Ramos (cell line): ENCODE measurements around the gene CLASP2.

ENCODE experiments used
- in situ Hi-C: fragments of 300-500 bp; cut with MboI; formaldehyde crosslinking; loops from one replicate; pipeline ENCODE4 v1.14.3; 2022; ENCODE audit warnings: low sequenced_read_pairs; ENCODE audit not compliant: unreplicated experiment

Gene CLASP2

GRCh38 chr3:33644582-33644981 is 73.5 kb downstream of the CLASP2 start:
- in situ Hi-C loops = no loop called here

GRCh38 chr3:33642806-33643205 is 75.2 kb downstream of the CLASP2 start:
- in situ Hi-C loops = no loop called here

GRCh38 chr3:33639889-33640288 is 78.2 kb downstream of the CLASP2 start:
- in situ Hi-C loops = loop anchor here (5.0 kb wide), 1 partner anchor 147 kb away; no protein-coding TSS in a partner anchor

- in situ Hi-C loops = loop anchor here (5.0 kb wide), 1 partner anchor 150 kb away; no protein-coding TSS in a partner anchor
Measured at GRCh38 chr3:33637482-33637881, 80.6 kb downstream of the CLASP2 start.

GRCh38 chr3:33636125-33636850 is 81.8 kb downstream of the CLASP2 start:
- in situ Hi-C loops = loop anchor here (5.0 kb wide), 1 partner anchor 151 kb away; no protein-coding TSS in a partner anchor

GRCh38 chr3:33634262-33634661 is 83.8 kb downstream of the CLASP2 start:
- in situ Hi-C loops = no loop called here

- in situ Hi-C loops = no loop called here
Measured at GRCh38 chr3:33629219-33629618, 88.8 kb downstream of the CLASP2 start.

GRCh38 chr3:33624756-33625155 is 93.3 kb downstream of the CLASP2 start:
- in situ Hi-C loops = no loop called here

GRCh38 chr3:33613041-33613440 is 105.0 kb downstream of the CLASP2 start:
- in situ Hi-C loops = no loop called here

GRCh38 chr3:33612607-33613006 is 105.4 kb downstream of the CLASP2 start:
- in situ Hi-C loops = no loop called here

- in situ Hi-C loops = no loop called here
Measured at GRCh38 chr3:33602829-33603228, 115.2 kb downstream of the CLASP2 start.

GRCh38 chr3:33597257-33597689 is 120.8 kb downstream of the CLASP2 start:
- in situ Hi-C loops = no loop called here

GRCh38 chr3:33592999-33593398 is 125.1 kb downstream of the CLASP2 start:
- in situ Hi-C loops = no loop called here

- in situ Hi-C loops = no loop called here
Measured at GRCh38 chr3:33590541-33590940, 127.5 kb downstream of the CLASP2 start.

GRCh38 chr3:33586402-33586801 is 131.7 kb downstream of the CLASP2 start:
- in situ Hi-C loops = no loop called here

GRCh38 chr3:33582234-33582633 is 135.8 kb downstream of the CLASP2 start:
- in situ Hi-C loops = no loop called here

GRCh38 chr3:33581666-33582065 is 136.4 kb downstream of the CLASP2 start:
- in situ Hi-C loops = no loop called here

GRCh38 chr3:33579840-33580239 is 138.2 kb downstream of the CLASP2 start:
- in situ Hi-C loops = no loop called here

GRCh38 chr3:33579178-33579510 is 138.9 kb downstream of the CLASP2 start:
- in situ Hi-C loops = no loop called here

GRCh38 chr3:33578325-33579177 is 139.5 kb downstream of the CLASP2 start:
- in situ Hi-C loops = no loop called here

- in situ Hi-C loops = no loop called here
Measured at GRCh38 chr3:33577588-33577987, 140.5 kb downstream of the CLASP2 start.
